Gastroesophageal sphincter (tissue), 3 donors: ENCODE results near the gene TNFRSF4.

Experiments
- CTCF ChIP-seq, 4 experiments: fragments of 200-600 bp in 2 of 4; fragments of 450-650 bp in 2 of 4; sonication (generic) in 1 of 4; IDR thresholded peaks; one replicate each; pipeline ENCODE4 v1.5.1; 2017 to 2019; ENCODE audit warnings: antibody characterized with exemption in 4 of 4, mild to moderate bottlenecking in 2 of 4, moderate library complexity in 2 of 4
- POLR2A ChIP-seq, 2 donors: fragments of 450-650 bp; IDR thresholded peaks; one replicate each; pipeline ENCODE4 v1.6.1; 2017; ENCODE audit warnings: antibody characterized with exemption in 2 of 2, mild to moderate bottlenecking in 2 of 2, moderate library complexity in 1 of 2

- TF ChIP-seq POLR2A (IDR thresholded peaks at IDR 0.05) (no peak), CTCF (IDR thresholded peaks at IDR 0.05) (no peak)
Observed at GRCh38 chr1:1191734-1192133, 22.2 kb downstream of the TNFRSF4 start.
